ENCODE results near the gene GORASP2. TPM values are rescaled to one million over a fixed set of nuclear protein-coding genes. Genes with fewer than 3 reads are reported as not detected.

The GORASP2 gene
- total RNA-seq, 1 experiment from 2014 or later = 67.3 TPM

DNA sequence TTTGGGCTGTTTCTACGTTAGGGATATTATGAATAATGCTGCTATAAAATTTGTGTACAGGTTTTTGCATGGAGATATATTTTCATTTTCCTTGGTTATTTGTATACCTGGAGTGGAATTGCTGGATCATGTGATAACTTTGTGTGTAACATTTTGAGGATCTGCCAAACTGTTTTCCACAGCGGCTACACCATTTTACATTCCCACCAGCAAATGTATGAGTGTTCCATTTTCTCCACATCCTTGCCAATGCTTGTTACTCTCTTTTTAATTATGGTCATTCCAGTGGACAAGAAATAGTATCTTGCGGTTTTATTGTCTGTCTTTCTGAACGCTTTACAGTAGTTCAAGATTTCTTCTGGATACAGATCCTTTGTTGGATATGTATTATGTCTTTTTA is 13.6 kb downstream of the GORASP2 start:
- Histone ChIP-seq H3K4me1 (ENCODE audit: insufficient read depth, low read length) (no peaks in the 10 kb centered on the region), H3K4me3 (ENCODE audit: low read length) (no peak overlapping the region), H3K4me2 (ENCODE audit: low read length) (no peak overlapping the region), H3F3A (ENCODE audit: low read length, unreplicated experiment) (no peaks in the 10 kb centered on the region), H3K27ac (ENCODE audit: low read length) (no peak overlapping the region), H2AFZ (ENCODE audit: low read length) (no peak overlapping the region), H3K9ac (ENCODE audit: low read length) (no peak overlapping the region), H3K36me3 (ENCODE audit: low read depth, low read length) (no peaks in the 10 kb centered on the region), H3K27me3 (ENCODE audit: low read length) (no peaks in the 10 kb centered on the region), H4K20me1 (ENCODE audit: low read length) (peaks cover 72% of the 10 kb centered on the region), H3K79me2 (ENCODE audit: low read length) (peaks cover 100% of the 10 kb centered on the region), H3K9me3 (ENCODE audit: low read length) (no peaks in the 10 kb centered on the region), H3K9me2 (replicated peaks; ENCODE audit: low read length) (no peaks in the 10 kb centered on the region)
- no peak for DNase-seq
- TF ChIP-seq, protein P1, sequence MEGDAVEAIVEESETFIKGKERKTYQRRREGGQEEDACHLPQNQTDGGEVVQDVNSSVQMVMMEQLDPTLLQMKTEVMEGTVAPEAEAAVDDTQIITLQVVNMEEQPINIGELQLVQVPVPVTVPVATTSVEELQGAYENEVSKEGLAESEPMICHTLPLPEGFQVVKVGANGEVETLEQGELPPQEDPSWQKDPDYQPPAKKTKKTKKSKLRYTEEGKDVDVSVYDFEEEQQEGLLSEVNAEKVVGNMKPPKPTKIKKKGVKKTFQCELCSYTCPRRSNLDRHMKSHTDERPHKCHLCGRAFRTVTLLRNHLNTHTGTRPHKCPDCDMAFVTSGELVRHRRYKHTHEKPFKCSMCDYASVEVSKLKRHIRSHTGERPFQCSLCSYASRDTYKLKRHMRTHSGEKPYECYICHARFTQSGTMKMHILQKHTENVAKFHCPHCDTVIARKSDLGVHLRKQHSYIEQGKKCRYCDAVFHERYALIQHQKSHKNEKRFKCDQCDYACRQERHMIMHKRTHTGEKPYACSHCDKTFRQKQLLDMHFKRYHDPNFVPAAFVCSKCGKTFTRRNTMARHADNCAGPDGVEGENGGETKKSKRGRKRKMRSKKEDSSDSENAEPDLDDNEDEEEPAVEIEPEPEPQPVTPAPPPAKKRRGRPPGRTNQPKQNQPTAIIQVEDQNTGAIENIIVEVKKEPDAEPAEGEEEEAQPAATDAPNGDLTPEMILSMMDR (conservative IDR thresholded peaks at IDR 0.05; ENCODE audit: low read depth, low read length) = no peak
- no peak for TF ChIP-seq EZH2phosphoT487 (IDR thresholded peaks at IDR 0.05; ENCODE audit: borderline replicate concordance, low read length)
- no peak for TF ChIP-seq EZH2 (IDR thresholded peaks at IDR 0.05; ENCODE audit: low read length, unreplicated experiment)
- intact Hi-C loops (cut with micrococcal nuclease) = no loop called here
- ChIA-PET POLR2A (ENCODE audit: unreplicated experiment) (no interaction called here), CTCF (no interaction called here)
- BruUV-seq (replicated peaks) = no TSS peak
- ATAC-seq = no peak

DNA sequence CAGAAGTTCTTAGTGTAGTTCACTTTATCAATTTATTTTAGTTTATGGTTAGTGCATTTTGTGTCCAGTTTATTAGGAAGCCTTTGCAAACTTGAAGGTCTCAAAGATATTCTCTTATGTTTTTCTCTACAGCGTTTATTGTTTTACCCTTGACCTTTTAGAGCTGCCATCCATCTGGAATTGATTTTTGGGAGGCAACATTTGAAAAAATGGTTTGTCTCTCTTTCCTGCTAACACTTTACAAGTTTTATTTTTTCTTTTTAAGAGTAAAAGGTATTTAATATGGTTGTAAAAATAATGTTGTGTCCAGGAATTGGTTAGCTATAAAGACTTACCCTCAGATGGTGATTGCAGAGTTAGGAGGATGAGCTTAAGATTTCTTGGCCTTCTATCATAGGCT is 14.0 kb downstream of the GORASP2 start:
- Histone ChIP-seq H4K20me1 (ENCODE audit: low read length) (peaks cover 68% of the 10 kb centered on the region), H3K4me2 (ENCODE audit: low read length) (no peak overlapping the region), H3K9ac (ENCODE audit: low read length) (no peak overlapping the region), H3K79me2 (ENCODE audit: low read length) (peaks cover 99% of the 10 kb centered on the region), H3K9me3 (ENCODE audit: low read length) (no peaks in the 10 kb centered on the region), H3K4me1 (ENCODE audit: insufficient read depth, low read length) (no peaks in the 10 kb centered on the region), H3K27me3 (ENCODE audit: low read length) (no peaks in the 10 kb centered on the region), H3K27ac (ENCODE audit: low read length) (no peak overlapping the region), H2AFZ (ENCODE audit: low read length) (no peak overlapping the region), H3K9me2 (replicated peaks; ENCODE audit: low read length) (no peaks in the 10 kb centered on the region), H3K4me3 (ENCODE audit: low read length) (no peak overlapping the region), H3F3A (ENCODE audit: low read length, unreplicated experiment) (no peaks in the 10 kb centered on the region), H3K36me3 (ENCODE audit: low read depth, low read length) (no peaks in the 10 kb centered on the region)
- TF ChIP-seq, protein P1 (conservative IDR thresholded peaks at IDR 0.05; ENCODE audit: low read depth, low read length) = no peak
- no peak for TF ChIP-seq EZH2phosphoT487 (IDR thresholded peaks at IDR 0.05; ENCODE audit: borderline replicate concordance, low read length)
- TF ChIP-seq EZH2 (IDR thresholded peaks at IDR 0.05; ENCODE audit: low read length, unreplicated experiment) = no peak
- DNase-seq (no peak), ATAC-seq (no peak)
- ChIA-PET POLR2A (ENCODE audit: unreplicated experiment) (no interaction called here), CTCF (no interaction called here)
- intact Hi-C loops (cut with micrococcal nuclease) = no loop called here
- BruUV-seq (replicated peaks) = no TSS peak

DNA sequence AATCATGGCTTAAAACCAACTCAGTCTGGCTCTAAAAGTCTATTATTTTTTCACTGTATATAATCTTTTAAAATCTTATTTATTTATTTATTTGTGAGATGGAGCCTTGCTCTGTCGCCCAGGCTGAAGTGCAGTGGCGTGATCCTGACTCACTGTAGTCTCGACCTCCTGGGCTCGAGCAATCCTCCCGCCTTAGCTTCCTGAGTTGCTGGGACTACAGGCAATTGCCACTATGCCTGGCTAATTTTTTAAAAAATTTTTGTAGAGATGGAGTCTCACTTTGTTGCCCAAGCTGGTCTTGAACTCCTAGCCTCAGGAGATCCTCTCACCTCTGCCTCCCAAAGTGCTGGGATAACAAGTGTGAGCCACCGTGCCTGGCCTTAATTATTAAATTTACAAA is 14.5 kb downstream of the GORASP2 start:
- Histone ChIP-seq H2AFZ (ENCODE audit: low read length) (no peak overlapping the region), H3K36me3 (ENCODE audit: low read depth, low read length) (0 out of 2 replicates have a peak, but pooled peaks cover under 1% of the 10 kb centered on the region), H3K9me3 (ENCODE audit: low read length) (no peaks in the 10 kb centered on the region), H3K27ac (ENCODE audit: low read length) (no peak overlapping the region), H3K27me3 (ENCODE audit: low read length) (no peaks in the 10 kb centered on the region), H3K4me2 (ENCODE audit: low read length) (no peak overlapping the region), H3K4me3 (ENCODE audit: low read length) (no peak overlapping the region), H3K9ac (ENCODE audit: low read length) (no peak overlapping the region), H3F3A (ENCODE audit: low read length, unreplicated experiment) (no peaks in the 10 kb centered on the region), H3K4me1 (ENCODE audit: insufficient read depth, low read length) (no peaks in the 10 kb centered on the region), H3K79me2 (ENCODE audit: low read length) (peaks cover 97% of the 10 kb centered on the region), H3K9me2 (replicated peaks; ENCODE audit: low read length) (no peaks in the 10 kb centered on the region), H4K20me1 (ENCODE audit: low read length) (peaks cover 64% of the 10 kb centered on the region)
- ChIA-PET POLR2A (ENCODE audit: unreplicated experiment) (no interaction called here), CTCF (no interaction called here)
- TF ChIP-seq, protein P1 (conservative IDR thresholded peaks at IDR 0.05; ENCODE audit: low read depth, low read length) = no peak
- no peak for TF ChIP-seq EZH2 (IDR thresholded peaks at IDR 0.05; ENCODE audit: low read length, unreplicated experiment)
- TF ChIP-seq EZH2phosphoT487 (IDR thresholded peaks at IDR 0.05; ENCODE audit: borderline replicate concordance, low read length) = no peak
- no peak for ATAC-seq
- no TSS peak for BruUV-seq (replicated peaks)
- intact Hi-C loops (cut with micrococcal nuclease) = no loop called here
- DNase-seq = no peak

Data from PC-3 (cell line).